SU-DHL-6 (cell line): ENCODE measurements around the gene NSF.

Source experiments
- H2AFZ ChIP-seq: fragments of 200-600 bp; sonication (generic); 2 replicates; pipeline ENCODE4 v1.6.1; 2014; ENCODE audit warnings: low read depth, mild to moderate bottlenecking, moderate library complexity, mixed read lengths, antibody characterized with exemption, low read length; ENCODE audit not compliant: severe bottlenecking
- H3F3A ChIP-seq: fragments of 200-600 bp; shearing (Covaris generic); 2 replicates; pipeline ENCODE4 v1.6.0; 2016; ENCODE audit warnings: antibody characterized with exemption, mild to moderate bottlenecking; ENCODE audit not compliant: insufficient read depth
- H3K27ac ChIP-seq: fragments of 200-600 bp; sonication (generic); 2 replicates; pipeline ENCODE4 v1.5.1; 2016; ENCODE audit warnings: low read depth, mild to moderate bottlenecking, low read length, moderate library complexity, mixed read lengths
- H3K27me3 ChIP-seq: fragments of 200-600 bp; sonication (generic), shearing (Covaris generic); 2 replicates; pipeline ENCODE4 v1.6.0; 2014; ENCODE audit warnings: mild to moderate bottlenecking, low read length
- H3K36me3 ChIP-seq: fragments of 200-600 bp; sonication (generic); 2 replicates; pipeline ENCODE4 v1.6.1; 2014; ENCODE audit warnings: mild to moderate bottlenecking, low read length, mixed read lengths
- H3K4me2 ChIP-seq: fragments of 300-600, 200-600 bp; shearing (Covaris generic), sonication (generic); 2 replicates; pipeline ENCODE4 v1.6.0; 2014; ENCODE audit warnings: low read length, low read depth, mild to moderate bottlenecking; ENCODE audit not compliant: poor library complexity, severe bottlenecking
- H3K4me3 ChIP-seq: fragments of 200-600 bp; sonication (generic); 2 replicates; pipeline ENCODE4 v1.5.1; 2014; ENCODE audit warnings: antibody characterized with exemption, low read length, mild to moderate bottlenecking, mixed read lengths; ENCODE audit not compliant: insufficient read depth, poor library complexity, severe bottlenecking
- H3K79me2 ChIP-seq: fragments of 200-600 bp; sonication (generic); 2 replicates; pipeline ENCODE4 v1.6.1; 2014; ENCODE audit warnings: mild to moderate bottlenecking, low read length, moderate library complexity; ENCODE audit not compliant: insufficient read depth
- H3K9ac ChIP-seq: fragments of 200-600 bp; sonication (generic); 2 replicates; pipeline ENCODE4 v1.7.0; 2014; ENCODE audit warnings: mild to moderate bottlenecking, low read length
- H3K9me2 ChIP-seq: fragments of 200-600 bp; sonication (generic); replicated peaks from 2 replicates; pipeline ENCODE4 v1.6.1; 2014; ENCODE audit warnings: low read length; ENCODE audit not compliant: insufficient read depth
- H3K9me3 ChIP-seq: fragments of 200-600 bp; sonication (generic); 2 replicates; pipeline ENCODE4 v1.6.1; 2014; ENCODE audit warnings: low read length, mixed read lengths; ENCODE audit not compliant: insufficient read depth
- H4K20me1 ChIP-seq: fragments of 200-600 bp; sonication (generic); 2 replicates; pipeline ENCODE4 v1.6.1; 2014; ENCODE audit warnings: low read depth, mild to moderate bottlenecking, antibody characterized with exemption, low read length, moderate library complexity, mixed read lengths
- CTCF ChIP-seq: fragments of 200-600 bp; sonication (generic); IDR thresholded peaks from one replicate; pipeline ENCODE4 v1.5.1; 2017; ENCODE audit warnings: antibody characterized with exemption, mild to moderate bottlenecking, low read length, moderate library complexity; ENCODE audit not compliant: insufficient read depth, poor library complexity, severe bottlenecking
- EZH2phosphoT487 ChIP-seq: fragments of 200-600 bp; sonication (generic), shearing (Covaris generic); conservative IDR thresholded peaks from 2 replicates; pipeline ENCODE4 v1.6.1; 2018; ENCODE audit warnings: mild to moderate bottlenecking, antibody characterized with exemption, low read length, moderate library complexity, mixed read lengths

Gene NSF

GRCh38 chr17:46730679-46731078 is 140.2 kb downstream of the NSF start:
- H3K27ac ChIP-seq: no peak overlapping the region
- no peak overlapping the region for H3K4me3 ChIP-seq
- no peaks in the 10 kb centered on the region for H3K27me3 ChIP-seq
- H3K79me2 ChIP-seq: no peaks in the 10 kb centered on the region
- H3K4me2 ChIP-seq: no peak overlapping the region
- H2AFZ ChIP-seq: no peak overlapping the region
- H3K9me3 ChIP-seq: no peaks in the 10 kb centered on the region
- no peaks in the 10 kb centered on the region for H3K9me2 ChIP-seq
- H3F3A ChIP-seq: 0 out of 2 replicates have a peak, but pooled peaks cover 4% of the 10 kb centered on the region
- no peak overlapping the region for H3K9ac ChIP-seq
- H4K20me1 ChIP-seq: no peaks in the 10 kb centered on the region
- peaks cover 20% of the 10 kb centered on the region for H3K36me3 ChIP-seq
- TF ChIP-seq EZH2phosphoT487 (no peak), CTCF (no peak)

- H3K27ac ChIP-seq: no peak overlapping the region
- H3K9ac ChIP-seq: no peak overlapping the region
- H3K79me2 ChIP-seq: no peaks in the 10 kb centered on the region
- H3K27me3 ChIP-seq: no peaks in the 10 kb centered on the region
- no peaks in the 10 kb centered on the region for H4K20me1 ChIP-seq
- no peak overlapping the region for H3K4me3 ChIP-seq
- no peak overlapping the region for H3K4me2 ChIP-seq
- H3K9me3 ChIP-seq: no peaks in the 10 kb centered on the region
- H3K9me2 ChIP-seq: no peaks in the 10 kb centered on the region
- TF ChIP-seq EZH2phosphoT487 (no peak), CTCF (no peak)
- 0 out of 2 replicates have a peak, but pooled peaks cover 4% of the 10 kb centered on the region for H3F3A ChIP-seq
- no peak overlapping the region for H2AFZ ChIP-seq
- peaks cover 16% of the 10 kb centered on the region; the same call in 1 of the 2 replicates for H3K36me3 ChIP-seq
These were observed 141.7 kb downstream of the NSF start for GRCh38 chr17:46732160-46732559.

- no peak for TF ChIP-seq EZH2phosphoT487
- TF ChIP-seq CTCF: no peak
- no peaks in the 10 kb centered on the region for H4K20me1 ChIP-seq
These were observed 142.4 kb downstream of the NSF start for GRCh38 chr17:46732754-46733398.

More at GRCh38 chr17:46732754-46733398, 142.4 kb downstream of the NSF start:
- Histone ChIP-seq H3K4me3 (no peak overlapping the region), H3K9ac (no peak overlapping the region), H3F3A (0 out of 2 replicates have a peak, but pooled peaks cover 4% of the 10 kb centered on the region), H3K4me2 (no peak overlapping the region), H3K27me3 (no peaks in the 10 kb centered on the region), H3K9me3 (no peaks in the 10 kb centered on the region), H3K79me2 (no peaks in the 10 kb centered on the region), H2AFZ (no peak overlapping the region), H3K27ac (no peak overlapping the region), H3K36me3 (peaks cover 16% of the 10 kb centered on the region; the same call in 1 of the 2 replicates), H3K9me2 (no peaks in the 10 kb centered on the region)
